ENCODE measurements around the gene SCNN1A.

Gene SCNN1A

DNA sequence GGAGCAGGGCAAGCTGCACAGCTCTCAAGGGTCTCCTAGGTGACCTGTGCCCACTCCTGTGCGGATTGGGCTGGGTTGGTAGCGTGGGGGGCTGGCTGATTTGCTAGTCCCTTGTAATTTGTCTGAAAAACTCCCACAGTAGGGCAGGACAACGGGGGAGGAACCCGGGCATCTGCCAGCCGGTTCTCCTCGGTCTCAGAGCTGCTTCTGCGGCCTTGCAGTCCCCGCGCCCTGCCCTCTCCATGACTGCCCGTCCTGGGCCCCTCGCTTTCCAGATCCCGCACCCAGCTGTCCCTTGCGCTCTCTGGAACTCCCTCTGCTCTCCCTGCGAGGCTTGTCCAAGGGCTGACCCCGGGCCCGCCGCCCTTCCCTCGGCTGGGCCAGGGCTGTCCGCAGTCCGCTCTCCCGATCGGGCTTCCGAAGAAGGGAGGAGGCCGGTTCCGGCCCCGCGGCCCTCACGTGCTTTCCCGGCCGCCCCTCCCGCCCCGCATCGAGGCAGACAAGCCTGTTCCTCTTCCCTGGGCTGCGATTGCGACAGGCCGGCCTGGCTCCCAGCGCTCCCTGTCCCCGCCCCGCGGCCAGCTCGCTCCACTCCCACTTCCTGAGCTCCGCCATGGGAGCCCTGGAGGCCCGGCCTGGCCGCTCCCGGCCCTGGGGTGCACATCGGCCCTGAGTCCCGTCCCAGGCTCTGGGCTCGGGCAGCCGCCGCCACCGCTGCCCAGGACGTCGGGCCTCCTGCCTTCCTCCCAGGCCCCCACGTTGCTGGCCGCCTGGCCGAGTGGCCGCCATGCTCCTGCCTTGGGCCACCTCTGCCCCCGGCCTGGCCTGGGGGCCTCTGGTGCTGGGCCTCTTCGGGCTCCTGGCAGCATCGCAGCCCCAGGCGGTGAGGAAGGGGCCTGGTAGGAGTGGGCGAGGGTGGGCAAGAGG is 8.5 kb upstream of the SCNN1A start, which contains the start of gene LTBR:
LTBR (plus strand) TSS at position 591 of the 927 bp plus-strand sequence; CDS start at position 788, 197 bp downstream.
- DNase-seq (ENCODE audit: low read depth), result no peak

DNA sequence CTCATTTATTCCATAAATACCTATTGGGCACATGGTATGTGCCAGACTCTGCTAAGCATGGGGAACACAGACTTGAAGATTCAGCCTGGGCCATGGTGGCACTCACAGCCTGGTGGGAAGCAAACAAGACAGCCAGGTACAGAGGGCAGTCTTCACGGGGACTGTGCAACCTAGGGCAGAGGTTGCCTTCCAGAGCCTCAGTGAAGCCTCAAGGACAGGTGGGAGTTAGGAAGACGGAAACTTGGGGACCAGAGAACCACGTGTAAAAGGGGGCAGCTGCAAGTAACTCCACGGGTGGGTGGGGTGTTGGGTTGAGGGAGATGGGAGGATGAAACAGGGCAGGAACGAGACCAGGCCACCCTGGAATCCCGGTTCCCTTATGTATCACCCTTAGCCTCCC is 7.6 kb upstream of the SCNN1A start:
- DNase-seq (ENCODE audit: low read depth), result no peak

DNA sequence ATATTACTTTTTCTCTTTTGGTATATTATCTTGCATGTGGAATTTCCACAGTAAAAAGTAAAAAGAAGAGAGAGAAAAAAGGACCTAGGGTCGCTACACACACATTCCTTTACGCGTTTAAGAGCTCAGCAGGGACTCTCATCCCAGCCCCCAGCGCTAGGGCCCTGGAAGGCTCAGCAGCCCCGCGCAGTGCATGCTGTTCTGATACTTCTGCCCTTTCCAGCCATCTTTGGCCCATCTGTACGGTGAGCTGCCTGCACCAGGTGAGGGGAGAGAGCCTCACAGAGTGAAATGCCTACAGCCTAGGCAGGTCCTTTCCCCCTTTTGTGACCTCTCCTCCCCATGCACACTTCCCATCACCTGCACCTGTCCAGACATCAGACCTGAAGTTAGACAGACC is 7.0 kb upstream of the SCNN1A start:
- no peak for DNase-seq (ENCODE audit: low read depth)

DNA sequence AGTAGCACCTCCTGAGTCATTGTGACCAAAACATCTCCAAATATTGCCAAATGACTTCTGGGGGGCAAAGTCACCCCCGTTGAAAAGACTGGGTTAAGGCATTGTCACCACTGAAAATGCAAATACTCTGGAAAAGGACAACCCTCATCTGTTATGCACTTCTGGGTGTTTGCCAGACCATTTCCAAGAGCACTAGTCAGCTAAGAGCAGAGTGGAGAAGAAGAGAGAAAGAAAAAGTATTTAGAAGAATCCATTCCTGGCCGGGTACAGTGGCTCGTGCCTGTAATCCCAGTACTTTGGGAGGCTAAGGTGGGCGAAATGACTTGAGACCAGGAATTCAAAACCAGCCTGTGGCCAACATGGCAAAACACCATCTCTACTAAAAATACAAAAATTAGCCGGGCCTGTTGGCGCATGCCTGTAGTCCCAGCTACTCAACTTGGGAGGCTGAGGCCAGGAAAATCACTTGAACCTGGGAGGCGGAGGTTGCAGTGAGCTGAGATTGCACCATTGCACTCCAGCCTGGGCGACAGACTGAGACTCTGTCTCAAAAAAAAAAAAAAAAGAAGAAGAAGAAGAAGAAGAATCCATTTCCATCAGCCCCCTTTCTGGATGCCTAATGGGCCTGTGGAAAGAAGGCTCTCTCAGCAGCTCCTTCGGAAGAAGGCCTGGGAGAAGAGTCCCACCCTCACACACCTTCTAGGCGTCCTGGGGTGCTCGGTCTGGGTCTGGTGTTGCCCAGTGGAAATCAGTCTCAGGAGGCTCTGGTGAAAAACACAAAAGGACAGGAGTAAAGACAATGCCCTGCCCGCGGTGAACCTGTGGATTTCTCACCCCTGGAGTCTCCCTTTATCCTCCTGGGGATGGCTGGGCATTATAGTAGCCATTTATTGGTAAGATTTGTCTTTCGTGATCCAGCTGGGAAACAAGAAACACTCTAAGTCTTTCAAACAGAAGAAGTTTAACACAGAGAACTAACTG is 5.1 kb upstream of the SCNN1A start:
- DNase-seq (ENCODE audit: low read depth), result no peak

DNA sequence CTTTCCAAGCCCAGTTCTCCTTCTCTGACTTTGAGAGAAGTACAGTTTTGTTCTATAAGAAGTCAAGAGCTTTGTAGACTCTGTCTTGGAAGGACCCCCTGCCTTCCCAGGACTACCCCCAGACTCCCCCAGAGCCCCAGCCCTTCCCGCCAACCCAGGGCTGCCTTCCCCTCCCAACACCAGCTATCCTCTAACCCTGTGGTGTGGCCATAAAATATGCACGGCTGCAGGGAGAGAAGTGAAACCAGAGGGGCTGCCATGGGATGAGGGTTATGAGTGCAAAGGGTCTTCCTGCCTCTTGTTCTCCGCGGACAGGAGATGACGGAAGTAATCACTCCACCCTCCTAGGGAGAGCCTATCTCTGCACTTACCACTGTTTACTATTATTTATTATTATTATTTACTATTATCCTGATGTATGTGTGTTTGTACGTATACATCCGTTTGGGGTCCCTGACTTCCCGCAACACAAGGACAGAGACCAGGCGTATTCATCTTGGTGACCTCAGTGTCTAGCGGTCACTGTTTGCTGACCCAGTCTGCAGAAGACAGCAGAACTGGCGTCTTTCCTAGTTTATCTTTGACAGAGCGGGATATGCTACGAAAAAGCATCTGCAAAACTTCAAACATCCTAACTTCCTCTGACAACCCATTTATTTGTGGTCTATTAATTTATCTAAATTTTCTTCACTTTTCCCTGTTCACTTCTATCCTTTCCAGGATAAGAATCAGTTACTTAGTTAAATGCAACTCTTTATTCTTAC is 3.5 kb upstream of the SCNN1A start:
- no peak for DNase-seq (ENCODE audit: low read depth)

DNA sequence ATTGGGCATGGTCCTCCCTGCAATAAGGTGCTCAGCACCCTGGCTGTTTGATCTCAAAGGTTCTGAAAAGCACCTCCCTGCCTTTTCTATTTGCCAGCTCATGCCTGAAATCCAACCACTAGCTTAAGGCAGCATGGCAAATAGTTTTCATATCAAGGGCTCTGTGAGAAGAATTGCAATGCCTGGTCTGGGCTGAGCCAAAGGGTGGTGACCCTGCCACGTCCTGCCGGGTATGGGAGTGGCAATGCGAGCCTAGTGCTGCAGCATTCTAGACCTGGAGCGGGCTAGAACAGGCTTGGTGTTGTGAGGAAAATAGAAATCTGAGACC is 2.3 kb upstream of the SCNN1A start:
- DNase-seq (ENCODE audit: low read depth), result no peak

DNA sequence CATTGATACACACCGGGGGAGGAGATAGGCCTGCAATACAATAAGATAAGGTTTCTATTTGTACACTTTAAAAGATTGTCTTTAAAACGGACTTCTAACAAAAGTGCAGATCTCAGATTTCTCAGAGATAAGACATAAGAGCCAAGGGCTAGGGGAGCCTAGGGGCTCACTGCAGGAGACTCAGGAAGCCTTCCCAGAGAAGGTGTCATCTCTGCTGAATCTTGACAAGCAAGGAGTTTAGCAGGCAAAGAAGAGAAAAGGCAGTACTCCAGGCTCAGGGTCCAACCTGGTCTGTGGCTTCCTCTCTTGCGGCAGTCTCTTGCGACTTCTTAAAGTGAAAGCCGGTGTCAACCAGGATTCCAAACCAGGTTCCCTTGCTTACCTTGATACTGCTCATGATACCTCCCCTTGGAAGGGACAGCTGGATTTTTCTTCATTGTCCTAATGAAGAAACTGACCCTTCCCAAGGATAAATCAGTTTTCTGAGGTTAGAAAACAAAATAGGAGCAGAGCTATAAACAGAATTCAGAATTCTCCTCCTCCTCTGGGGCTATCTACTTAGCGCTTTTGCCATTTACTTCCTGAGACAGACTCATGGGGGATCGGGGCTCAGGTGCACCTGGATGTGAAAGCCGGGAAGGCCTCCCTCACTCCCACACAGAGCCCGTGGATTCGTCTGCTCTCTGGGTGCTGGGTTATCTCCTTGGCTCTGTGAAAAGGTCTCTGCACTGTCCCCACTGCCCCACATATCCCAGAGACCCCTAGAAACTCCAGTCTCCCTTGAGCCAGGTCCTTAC is 1.7 kb upstream of the SCNN1A start:
- no peak for DNase-seq (ENCODE audit: low read depth)

DNA sequence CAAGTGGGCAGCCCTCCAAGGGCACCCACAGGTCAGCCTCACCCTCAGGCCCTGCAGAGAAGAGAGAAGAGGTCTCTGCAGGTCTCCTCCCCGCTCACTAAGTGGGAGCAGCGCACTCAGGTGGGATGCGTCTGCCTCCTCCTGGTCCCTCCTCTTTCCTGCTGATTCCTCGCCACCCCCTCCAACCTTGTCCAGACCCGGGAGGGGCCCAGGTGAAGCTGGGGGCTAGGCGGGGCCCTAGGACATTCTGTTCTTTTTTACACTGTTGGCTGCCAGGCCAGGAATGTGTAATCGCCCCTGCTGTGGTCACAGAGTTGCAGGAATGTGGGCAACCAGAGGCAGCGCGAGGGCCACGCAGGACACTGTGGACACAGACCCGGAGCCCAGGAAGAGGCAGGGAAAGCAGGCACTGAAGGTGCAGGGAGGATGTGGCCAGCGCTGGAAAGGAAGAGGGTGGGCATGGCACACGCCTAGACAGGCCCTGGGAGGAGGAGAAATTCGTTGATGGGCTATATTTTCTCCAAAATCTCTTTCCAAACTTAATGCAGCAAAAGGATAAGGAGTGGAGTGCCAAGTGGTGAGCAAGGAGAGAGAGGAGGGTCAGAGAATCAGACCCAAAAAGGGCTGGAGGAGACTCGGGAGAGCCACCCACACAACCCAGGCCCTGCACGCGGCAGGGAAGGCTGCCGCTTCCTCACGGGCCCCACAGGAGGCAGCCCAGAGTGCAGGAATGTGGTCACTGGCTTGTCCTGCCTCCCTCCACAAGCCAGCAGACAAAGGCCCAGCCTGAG is 911 bp upstream of the SCNN1A start:
- no peak for DNase-seq (ENCODE audit: low read depth)

DNA sequence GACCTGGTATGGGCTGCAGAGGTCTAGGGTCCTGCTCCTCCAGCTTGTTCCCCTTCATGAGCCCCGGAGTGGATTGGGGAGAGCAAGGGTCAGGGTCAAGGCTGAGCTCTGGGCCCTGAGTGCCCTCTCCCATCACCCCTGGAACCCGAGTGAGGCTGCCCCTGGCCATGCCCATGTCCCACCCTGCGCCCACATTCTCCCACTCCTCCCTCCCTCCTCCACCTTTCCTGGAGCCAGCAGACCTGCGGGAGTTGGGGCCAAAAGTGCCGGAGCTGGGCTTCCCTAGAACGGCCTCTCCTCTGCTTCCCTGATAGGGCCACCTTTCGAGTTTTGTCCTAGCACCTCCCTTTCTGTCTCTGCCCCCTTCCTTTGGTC is 590 bp downstream of the SCNN1A start:
- DNase-seq (ENCODE audit: low read depth), result no peak

DNA sequence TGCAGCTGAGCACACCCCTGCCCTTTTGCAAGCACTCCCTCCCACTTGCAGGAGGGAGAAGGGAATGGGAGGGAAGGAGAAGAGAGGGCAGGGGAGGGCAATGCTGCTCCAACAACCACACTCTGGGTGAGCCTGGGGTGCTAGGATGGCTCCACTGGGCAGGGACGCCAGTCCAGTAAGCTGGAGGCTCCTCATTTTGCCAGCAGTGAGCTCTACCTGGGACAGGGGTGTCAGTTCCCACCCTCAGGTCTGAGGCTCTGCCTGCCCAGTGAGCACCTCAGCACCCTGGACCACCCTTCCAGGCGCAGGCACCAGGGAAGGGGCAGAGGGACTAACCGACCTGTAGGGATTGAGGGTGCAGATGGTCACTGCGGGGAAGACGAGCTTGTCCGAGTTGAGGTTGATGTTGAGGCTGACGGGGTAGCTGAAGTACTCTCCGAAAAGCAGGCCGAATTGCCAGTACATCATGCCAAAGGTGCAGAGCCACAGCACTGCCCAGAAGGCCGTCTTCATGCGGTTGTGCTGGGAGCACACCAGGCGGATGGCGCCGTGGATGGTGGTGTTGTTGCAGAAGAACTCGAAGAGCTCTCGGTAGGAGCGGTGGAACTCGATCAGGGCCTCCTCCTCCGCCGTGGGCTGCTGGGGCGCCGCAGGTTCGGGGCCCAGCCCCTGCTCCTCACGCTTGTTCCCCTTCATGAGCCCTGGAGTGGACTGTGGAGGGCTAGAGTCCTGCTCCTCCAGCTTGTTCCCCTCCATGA is 1.2 kb downstream of the SCNN1A start:
- DNase-seq (ENCODE audit: low read depth), result no peak

DNA sequence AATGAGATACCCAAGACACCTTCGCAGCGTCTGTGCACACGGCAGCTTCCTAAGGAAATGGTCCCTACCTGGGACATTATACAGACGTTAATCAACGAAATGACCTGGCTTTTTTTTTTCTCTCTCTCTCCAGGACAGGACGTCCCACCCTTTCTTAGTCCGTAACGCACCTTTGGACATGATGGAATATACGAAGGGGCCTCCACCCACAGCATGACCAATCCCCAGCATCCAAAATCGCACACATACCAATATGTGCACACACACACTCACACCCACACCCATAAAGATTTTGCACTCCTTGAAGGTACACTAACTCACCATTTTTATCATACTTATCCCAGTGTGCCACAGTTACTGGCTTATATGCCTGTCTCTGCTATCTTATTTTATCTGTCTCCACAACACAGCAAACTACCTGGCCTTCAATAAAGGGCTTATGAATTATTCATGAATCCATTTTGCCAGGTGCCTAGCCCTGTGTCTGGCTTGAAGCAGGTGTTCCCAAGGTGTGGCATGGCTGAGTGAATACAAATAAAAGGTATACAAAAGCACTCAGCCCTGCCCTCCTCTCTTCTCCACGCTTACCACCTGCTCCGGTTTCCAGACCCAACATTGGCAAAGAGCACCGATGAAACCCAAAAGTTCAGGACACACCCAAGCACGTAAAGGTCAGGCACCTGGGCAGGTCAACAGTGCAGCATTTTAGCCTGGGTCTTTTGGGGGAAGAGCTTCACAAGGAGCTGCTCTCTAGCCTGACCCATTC is 2.2 kb downstream of the SCNN1A start:
- DNase-seq (ENCODE audit: low read depth), result no peak

DNA sequence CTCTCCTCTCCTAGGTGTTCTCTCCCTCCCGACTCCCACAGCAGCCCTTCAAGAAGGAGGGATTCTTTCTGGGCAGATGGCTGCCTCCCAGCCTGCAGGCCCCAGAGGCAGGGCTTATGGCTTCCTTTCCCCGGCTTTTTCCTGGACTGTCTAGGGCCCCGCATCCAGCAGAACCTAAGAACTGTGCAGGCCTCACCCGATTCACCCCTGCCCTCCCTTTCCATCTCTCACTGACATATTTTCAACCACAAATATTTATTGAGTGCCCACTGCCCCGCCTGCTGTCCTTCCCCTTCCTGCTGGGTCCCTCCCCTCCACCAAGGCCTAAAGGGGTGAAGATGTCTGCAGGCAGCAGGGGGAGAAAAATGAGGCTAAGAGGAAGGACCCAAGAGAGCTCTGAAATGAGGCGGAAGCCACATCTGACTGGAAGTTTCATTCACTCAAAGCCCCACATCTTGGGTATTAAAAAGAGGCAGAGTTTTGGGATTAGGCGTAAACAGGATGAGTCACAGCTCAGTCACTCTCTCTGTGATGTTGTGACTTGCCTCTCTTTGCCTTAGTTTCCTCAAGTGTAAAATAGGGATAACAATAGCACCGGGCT is 2.9 kb downstream of the SCNN1A start:
- no peak for DNase-seq (ENCODE audit: low read depth)

DNA sequence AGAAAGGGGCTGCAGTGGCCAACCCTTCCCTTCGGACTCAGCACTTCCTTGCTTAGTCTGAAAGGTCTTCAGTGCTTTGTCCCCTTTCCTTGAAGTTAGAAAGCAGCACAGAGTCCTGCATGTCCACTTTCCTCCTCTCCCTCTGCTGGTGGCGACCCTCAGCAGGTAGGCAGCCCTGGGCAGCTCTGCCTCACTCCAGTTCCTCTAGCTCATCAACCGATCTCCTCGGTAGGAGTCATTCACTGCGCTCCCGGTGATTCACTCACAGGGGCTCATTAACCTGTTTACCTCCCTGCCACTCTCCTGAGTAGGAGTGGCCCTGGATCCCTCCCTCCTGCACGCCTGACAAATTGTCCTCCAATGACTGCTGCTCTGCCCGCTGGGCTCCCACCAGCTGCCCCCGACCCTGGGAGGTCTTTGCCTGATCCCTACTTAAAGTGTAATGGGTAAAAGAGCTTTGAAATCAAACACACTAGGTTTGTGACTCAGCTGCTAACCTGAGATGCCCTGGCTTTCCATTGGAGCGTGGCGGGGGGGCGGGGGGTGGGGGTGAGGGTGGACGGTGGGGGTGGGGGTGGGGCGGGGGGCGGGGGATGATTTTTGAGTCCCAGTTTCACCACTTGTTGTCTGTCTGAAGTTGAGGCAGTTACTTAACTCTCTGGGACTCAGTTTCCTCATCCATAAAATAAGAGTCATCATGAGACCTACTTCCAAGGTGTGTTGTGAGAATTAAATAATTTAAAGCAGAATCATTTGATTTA is 4.2 kb downstream of the SCNN1A start:
- DNase-seq (ENCODE audit: low read depth), result no peak

DNA sequence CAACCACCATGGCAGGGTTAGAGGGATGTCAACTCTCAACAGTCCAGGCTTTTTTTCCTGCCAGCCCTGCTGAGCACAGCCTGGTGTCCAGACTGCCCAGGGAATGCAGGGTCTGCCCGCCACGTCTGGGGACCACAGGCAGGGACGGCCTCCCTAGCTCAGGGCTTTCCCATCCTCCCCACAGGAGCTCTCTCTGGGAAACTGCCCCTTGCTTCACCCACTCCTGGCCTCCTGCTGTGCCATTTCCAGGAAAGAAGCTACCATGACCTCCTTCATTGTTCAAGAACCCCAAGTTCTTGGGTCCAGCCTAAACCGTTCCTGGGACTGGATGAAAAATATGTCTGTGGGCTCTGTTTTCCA is 4.8 kb downstream of the SCNN1A start:
- no peak for DNase-seq (ENCODE audit: low read depth)

DNA sequence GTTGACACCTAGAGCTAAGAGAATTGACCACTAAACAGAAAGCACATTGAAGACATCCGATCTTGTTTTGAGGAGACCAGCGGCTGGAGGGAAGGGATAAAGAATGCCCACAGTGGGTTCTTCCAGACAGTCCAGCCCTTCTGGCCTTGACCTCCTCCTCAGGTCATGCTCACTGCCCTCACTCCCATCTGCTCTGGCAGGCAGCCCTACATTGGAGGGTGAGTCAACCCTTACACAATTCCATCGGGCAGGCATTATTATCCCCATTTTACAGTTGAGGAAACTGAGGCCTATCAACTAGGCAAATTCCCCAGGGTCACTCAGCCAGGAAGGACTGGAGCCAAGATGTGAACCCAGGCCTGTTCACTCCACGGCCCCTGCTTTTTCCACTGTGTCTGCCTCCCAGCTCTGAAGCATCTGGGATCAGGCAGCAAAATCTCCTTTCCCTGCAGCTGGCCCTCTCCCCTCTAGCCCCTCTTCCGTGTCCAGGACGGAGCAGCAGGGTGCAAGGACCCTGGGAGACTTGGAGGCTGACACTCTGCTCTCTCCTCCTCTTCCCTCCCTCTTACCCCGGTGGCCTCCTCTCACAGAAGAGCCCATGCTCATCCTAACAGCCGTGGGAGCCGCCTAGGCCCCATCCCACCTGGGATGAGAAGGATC is 5.3 kb downstream of the SCNN1A start:
- DNase-seq (ENCODE audit: low read depth), result no peak

DNA sequence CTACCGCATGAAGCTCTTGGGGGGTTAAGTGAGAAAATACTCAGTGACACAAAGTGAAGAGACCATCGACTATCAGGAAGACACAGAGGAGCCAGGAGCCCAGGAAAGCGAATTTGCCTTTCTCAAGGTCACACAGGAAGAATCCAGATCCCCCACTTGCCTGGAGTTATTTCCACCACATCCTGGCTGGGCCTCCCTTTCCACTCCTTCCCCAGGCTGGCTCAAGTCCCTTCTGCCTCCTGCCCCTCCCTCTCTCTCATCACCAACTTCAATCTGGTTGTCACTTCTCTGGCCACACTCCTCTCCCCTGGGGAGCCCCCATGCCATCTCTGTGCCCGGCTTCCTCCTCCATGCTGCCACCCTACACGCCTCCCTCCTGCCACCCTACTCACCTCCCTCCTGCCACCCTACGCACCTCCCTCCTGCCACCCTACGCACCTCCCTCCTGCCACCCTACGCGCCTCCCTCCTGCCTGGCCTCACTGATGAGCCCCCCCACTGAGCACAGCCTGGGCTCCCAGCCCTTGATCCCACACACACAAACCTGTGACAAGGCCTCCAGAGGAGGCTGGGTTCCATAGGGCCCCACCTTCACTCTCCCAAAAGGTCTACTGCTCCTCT is 6.3 kb downstream of the SCNN1A start:
- DNase-seq (ENCODE audit: low read depth), result no peak
